Epithelial cell of esophagus (primary cell): ENCODE results near the gene CD160.

Experiments used
- DNase-seq: peaks from one replicate; pipeline ENCODE4 v3.0.0; 2010; ENCODE audit warnings: low read depth
- H3K4me3 ChIP-seq: 2 replicates; pipeline ENCODE4 v1.5.1; 2011; ENCODE audit warnings: mild to moderate bottlenecking, low read length, control low read depth
- CTCF ChIP-seq: IDR thresholded peaks from 2 replicates; pipeline ENCODE4 v1.5.1; 2011; ENCODE audit warnings: low read depth, mild to moderate bottlenecking, low read length, control low read depth, inconsistent platforms; ENCODE audit not compliant: insufficient read depth; ENCODE audit errors: missing control alignments

The CD160 gene

GRCh38 chr1:145702826-145703225 lies 16.5 kb upstream of the CD160 start:
- no peak for TF ChIP-seq CTCF
- DNase-seq, result no peak

GRCh38 chr1:145705622-145706021 lies 13.7 kb upstream of the CD160 start:
- no peak for DNase-seq
- TF ChIP-seq CTCF, result no peak
- no peak overlapping the region for H3K4me3 ChIP-seq

More at GRCh38 chr1:145702826-145703225, 16.5 kb upstream of the CD160 start:
- no peak overlapping the region for H3K4me3 ChIP-seq

GRCh38 chr1:145706086-145706664 lies 13.1 kb upstream of the CD160 start:
- DNase-seq, result peak; percentile 99
- H3K4me3 ChIP-seq, result no peak overlapping the region
- no peak for TF ChIP-seq CTCF

GRCh38 chr1:145707183-145707867 lies 12.0 kb upstream of the CD160 start, which contains the start of gene PDZK1:
Gene PDZK1, minus strand, starts transcription at chr1:145707368. Its CDS starts 19,347 bp downstream, at chr1:145688021.
- TF ChIP-seq CTCF, result no peak
- DNase-seq, result no peak
- H3K4me3 ChIP-seq, result no peak within 1 kb of the TSS

GRCh38 chr1:145708063-145708462 lies 11.2 kb upstream of the CD160 start:
- no peak for TF ChIP-seq CTCF
- H3K4me3 ChIP-seq, result no peak overlapping the region
- DNase-seq, result no peak

- no peak for DNase-seq
- H3K4me3 ChIP-seq, result no peak overlapping the region
- no peak for TF ChIP-seq CTCF
These were observed 8.8 kb upstream of the CD160 start for GRCh38 chr1:145710291-145711027.
